Astrocyte of the cerebellum (primary cell): ENCODE measurements around the gene PCSK6.

Source experiments
- DNase-seq: peaks from one replicate; pipeline ENCODE4 v3.0.0-alpha.2; 2011; ENCODE audit warnings: low read depth
- H3K4me3 ChIP-seq: 2 replicates; pipeline ENCODE4 v1.5.1; 2011; ENCODE audit warnings: mild to moderate bottlenecking, low read depth, low read length, moderate library complexity
- CTCF ChIP-seq: IDR thresholded peaks from 2 replicates; pipeline ENCODE4 v1.5.1; 2012; ENCODE audit warnings: low read length, low read depth, moderate library complexity, mild to moderate bottlenecking; ENCODE audit errors: missing control alignments
- in situ Hi-C: cut with HindIII; loops from 2 replicates; pipeline ENCODE4 v1.10.0; 2017; ENCODE audit warnings: low sequenced_read_pairs

Gene PCSK6

GRCh38 chr15:101478701-101479341, 10.7 kb downstream of the PCSK6 start:
- in situ Hi-C loops = no loop called here
- TF ChIP-seq CTCF = no peak
- DNase-seq = no peak
- no peak overlapping the region for H3K4me3 ChIP-seq

GRCh38 chr15:101477851-101478362, 11.6 kb downstream of the PCSK6 start:
- in situ Hi-C loops = no loop called here
- DNase-seq = no peak
- no peak for TF ChIP-seq CTCF
- no peak overlapping the region for H3K4me3 ChIP-seq

GRCh38 chr15:101476756-101477155, 12.8 kb downstream of the PCSK6 start:
- in situ Hi-C loops = no loop called here
- no peak for DNase-seq
- TF ChIP-seq CTCF = no peak
- no peak overlapping the region for H3K4me3 ChIP-seq

- no peak for TF ChIP-seq CTCF
- in situ Hi-C loops = no loop called here
- H3K4me3 ChIP-seq = no peak overlapping the region
- DNase-seq = no peak
Observed at GRCh38 chr15:101474983-101475382, 14.5 kb downstream of the PCSK6 start.

- no peak overlapping the region for H3K4me3 ChIP-seq
- DNase-seq = no peak
- no peak for TF ChIP-seq CTCF
- in situ Hi-C loops = no loop called here
Observed at GRCh38 chr15:101474233-101474632, 15.3 kb downstream of the PCSK6 start.

GRCh38 chr15:101472033-101472432, 17.5 kb downstream of the PCSK6 start:
- no peak for TF ChIP-seq CTCF
- DNase-seq = no peak
- in situ Hi-C loops = no loop called here
- H3K4me3 ChIP-seq = no peak overlapping the region
